ENCODE measurements around the gene CKAP4.
A peak's percentile ranks its signal among the peaks of the same experiment; 100 is the strongest.
"Not testable (repeated sequence)": the region's sequence is repeated elsewhere in the genome, so short reads cannot be mapped to it uniquely, and the experiment has no call there.

The CKAP4 gene

GRCh38 chr12:106247674-106248311 lies at the start of gene CKAP4:
TSS of gene CKAP4 (minus strand) at chr12:106248020. CDS start at chr12:106247851, 169 bp downstream.
- Histone ChIP-seq H3K4me1 (ENCODE audit: control insufficient read depth, insufficient read depth, low read length) (peaks cover 49% of the 10 kb centered on the region), H3K36me3 (ENCODE audit: control insufficient read depth, insufficient read depth, low read length, severe bottlenecking) (peaks cover 15% of the 10 kb centered on the region), H3K4me3 (ENCODE audit: low read length) (peak within 1 kb of the TSS; percentile 93), H3K9ac (ENCODE audit: low read length) (peak within 1 kb of the TSS; percentile 98), H3K27me3 (replicated peaks; ENCODE audit: control insufficient read depth, insufficient read depth, low read length) (no peaks in the 10 kb centered on the region), H3K9me3 (ENCODE audit: control insufficient read depth, low read length) (no peaks in the 10 kb centered on the region)
- DNase-seq (ENCODE audit: low read depth): peak; percentile 93

GRCh38 chr12:106297075-106297474 lies 49.3 kb upstream of the CKAP4 start:
- H3K4me1 ChIP-seq (ENCODE audit: control insufficient read depth, insufficient read depth, low read length): peaks cover 25% of the 10 kb centered on the region
- DNase-seq (ENCODE audit: low read depth): no peak

GRCh38 chr12:106296179-106296877 lies 48.5 kb upstream of the CKAP4 start:
- Histone ChIP-seq H3K9ac (ENCODE audit: low read length) (no peak overlapping the region), H3K4me1 (ENCODE audit: control insufficient read depth, insufficient read depth, low read length) (peaks cover 18% of the 10 kb centered on the region), H3K9me3 (ENCODE audit: control insufficient read depth, low read length) (no peaks in the 10 kb centered on the region), H3K4me3 (ENCODE audit: low read length) (no peak overlapping the region), H3K36me3 (ENCODE audit: control insufficient read depth, insufficient read depth, low read length, severe bottlenecking) (no peaks in the 10 kb centered on the region), H3K27me3 (replicated peaks; ENCODE audit: control insufficient read depth, insufficient read depth, low read length) (no peaks in the 10 kb centered on the region)
- DNase-seq (ENCODE audit: low read depth): peak; percentile 56

More at GRCh38 chr12:106297075-106297474, 49.3 kb upstream of the CKAP4 start:
- H3K9ac ChIP-seq (ENCODE audit: low read length): no peak overlapping the region
- no peaks in the 10 kb centered on the region for H3K9me3 ChIP-seq (ENCODE audit: control insufficient read depth, low read length)
- H3K4me3 ChIP-seq (ENCODE audit: low read length): no peak overlapping the region
- H3K27me3 ChIP-seq (replicated peaks; ENCODE audit: control insufficient read depth, insufficient read depth, low read length): no peaks in the 10 kb centered on the region
- no peaks in the 10 kb centered on the region for H3K36me3 ChIP-seq (ENCODE audit: control insufficient read depth, insufficient read depth, low read length, severe bottlenecking)

GRCh38 chr12:106292339-106292738 lies 44.5 kb upstream of the CKAP4 start:
- Histone ChIP-seq H3K27me3 (replicated peaks; ENCODE audit: control insufficient read depth, insufficient read depth, low read length) (no peaks in the 10 kb centered on the region), H3K36me3 (ENCODE audit: control insufficient read depth, insufficient read depth, low read length, severe bottlenecking) (no peaks in the 10 kb centered on the region), H3K9ac (ENCODE audit: low read length) (no peak overlapping the region), H3K4me1 (ENCODE audit: control insufficient read depth, insufficient read depth, low read length) (peaks cover 18% of the 10 kb centered on the region), H3K4me3 (ENCODE audit: low read length) (no peak overlapping the region), H3K9me3 (ENCODE audit: control insufficient read depth, low read length) (no peaks in the 10 kb centered on the region)
- no peak for DNase-seq (ENCODE audit: low read depth)

- H3K27me3 ChIP-seq (replicated peaks; ENCODE audit: control insufficient read depth, insufficient read depth, low read length): no peaks in the 10 kb centered on the region
- no peaks in the 10 kb centered on the region for H3K9me3 ChIP-seq (ENCODE audit: control insufficient read depth, low read length)
- peaks cover 18% of the 10 kb centered on the region for H3K4me1 ChIP-seq (ENCODE audit: control insufficient read depth, insufficient read depth, low read length)
- H3K4me3 ChIP-seq (ENCODE audit: low read length): no peak overlapping the region
- no peak for DNase-seq (ENCODE audit: low read depth)
- no peak overlapping the region for H3K9ac ChIP-seq (ENCODE audit: low read length)
- H3K36me3 ChIP-seq (ENCODE audit: control insufficient read depth, insufficient read depth, low read length, severe bottlenecking): no peaks in the 10 kb centered on the region
Measured at GRCh38 chr12:106291342-106291741, 43.5 kb upstream of the CKAP4 start.

- peaks cover 18% of the 10 kb centered on the region for H3K4me1 ChIP-seq (ENCODE audit: control insufficient read depth, insufficient read depth, low read length)
- DNase-seq (ENCODE audit: low read depth): no peak
- H3K9me3 ChIP-seq (ENCODE audit: control insufficient read depth, low read length): no peaks in the 10 kb centered on the region
- H3K27me3 ChIP-seq (replicated peaks; ENCODE audit: control insufficient read depth, insufficient read depth, low read length): no peaks in the 10 kb centered on the region
- H3K36me3 ChIP-seq (ENCODE audit: control insufficient read depth, insufficient read depth, low read length, severe bottlenecking): no peaks in the 10 kb centered on the region
- no peak overlapping the region for H3K9ac ChIP-seq (ENCODE audit: low read length)
- H3K4me3 ChIP-seq (ENCODE audit: low read length): no peak overlapping the region
Measured at GRCh38 chr12:106290666-106291065, 42.8 kb upstream of the CKAP4 start.

- no peaks in the 10 kb centered on the region for H3K36me3 ChIP-seq (ENCODE audit: control insufficient read depth, insufficient read depth, low read length, severe bottlenecking)
- H3K9ac ChIP-seq (ENCODE audit: low read length): peak overlapping the region; percentile 71
- no peaks in the 10 kb centered on the region for H3K27me3 ChIP-seq (replicated peaks; ENCODE audit: control insufficient read depth, insufficient read depth, low read length)
- peak overlapping the region; percentile 19 for H3K4me3 ChIP-seq (ENCODE audit: low read length)
- H3K4me1 ChIP-seq (ENCODE audit: control insufficient read depth, insufficient read depth, low read length): peaks cover 18% of the 10 kb centered on the region
- no peak for DNase-seq (ENCODE audit: low read depth)
- no peaks in the 10 kb centered on the region for H3K9me3 ChIP-seq (ENCODE audit: control insufficient read depth, low read length)
Measured at GRCh38 chr12:106289196-106289681, 41.4 kb upstream of the CKAP4 start.

- no peaks in the 10 kb centered on the region for H3K36me3 ChIP-seq (ENCODE audit: control insufficient read depth, insufficient read depth, low read length, severe bottlenecking)
- no peaks in the 10 kb centered on the region for H3K27me3 ChIP-seq (replicated peaks; ENCODE audit: control insufficient read depth, insufficient read depth, low read length)
- no peaks in the 10 kb centered on the region for H3K9me3 ChIP-seq (ENCODE audit: control insufficient read depth, low read length)
- peaks cover 18% of the 10 kb centered on the region for H3K4me1 ChIP-seq (ENCODE audit: control insufficient read depth, insufficient read depth, low read length)
- peak overlapping the region; percentile 19 for H3K4me3 ChIP-seq (ENCODE audit: low read length)
- H3K9ac ChIP-seq (ENCODE audit: low read length): peak overlapping the region; percentile 71
- DNase-seq (ENCODE audit: low read depth): peak; percentile 86
Measured at GRCh38 chr12:106288494-106289195, 40.8 kb upstream of the CKAP4 start.

- H3K9me3 ChIP-seq (ENCODE audit: control insufficient read depth, low read length): no peaks in the 10 kb centered on the region
- H3K4me1 ChIP-seq (ENCODE audit: control insufficient read depth, insufficient read depth, low read length): peaks cover 18% of the 10 kb centered on the region
- no peak overlapping the region for H3K4me3 ChIP-seq (ENCODE audit: low read length)
- no peaks in the 10 kb centered on the region for H3K27me3 ChIP-seq (replicated peaks; ENCODE audit: control insufficient read depth, insufficient read depth, low read length)
- no peak for DNase-seq (ENCODE audit: low read depth)
- no peak overlapping the region for H3K9ac ChIP-seq (ENCODE audit: low read length)
- H3K36me3 ChIP-seq (ENCODE audit: control insufficient read depth, insufficient read depth, low read length, severe bottlenecking): no peaks in the 10 kb centered on the region
Measured at GRCh38 chr12:106288101-106288493, 40.3 kb upstream of the CKAP4 start.

- Histone ChIP-seq H3K9ac (ENCODE audit: low read length) (no peak overlapping the region), H3K27me3 (replicated peaks; ENCODE audit: control insufficient read depth, insufficient read depth, low read length) (no peaks in the 10 kb centered on the region), H3K4me3 (ENCODE audit: low read length) (no peak overlapping the region), H3K9me3 (ENCODE audit: control insufficient read depth, low read length) (peaks cover under 1% of the 10 kb centered on the region), H3K36me3 (ENCODE audit: control insufficient read depth, insufficient read depth, low read length, severe bottlenecking) (no peaks in the 10 kb centered on the region), H3K4me1 (ENCODE audit: control insufficient read depth, insufficient read depth, low read length) (peaks cover 18% of the 10 kb centered on the region)
- DNase-seq (ENCODE audit: low read depth): no peak
Measured at GRCh38 chr12:106287364-106287763, 39.5 kb upstream of the CKAP4 start.

GRCh38 chr12:106286576-106287162 lies 38.8 kb upstream of the CKAP4 start:
- not testable (repeated sequence) for H3K36me3 ChIP-seq (ENCODE audit: control insufficient read depth, insufficient read depth, low read length, severe bottlenecking); DNase-seq (ENCODE audit: low read depth); H3K9ac ChIP-seq (ENCODE audit: low read length)

More at GRCh38 chr12:106286576-106287162, 38.8 kb upstream of the CKAP4 start:
- H3K27me3 ChIP-seq (replicated peaks; ENCODE audit: control insufficient read depth, insufficient read depth, low read length); H3K9me3 ChIP-seq (ENCODE audit: control insufficient read depth, low read length); H3K4me3 ChIP-seq (ENCODE audit: low read length): not testable (repeated sequence)
- H3K4me1 ChIP-seq (ENCODE audit: control insufficient read depth, insufficient read depth, low read length): peaks cover 18% of the 10 kb centered on the region
